H7 (cell line): Measurements from ENCODE around the gene TCF15. TPM values are rescaled to one million over a fixed set of nuclear protein-coding genes. Genes with fewer than 3 reads are reported as not detected.
"Not testable (repeated sequence)": the region's sequence is repeated elsewhere in the genome, so short reads cannot be mapped to it uniquely, and the experiment has no call there.

Experiments used
- DNase-seq: peaks from one replicate; pipeline ENCODE4 v3.0.0; 2012
- H3K27me3 ChIP-seq: 2 replicates; pipeline ENCODE4 v1.6.0; 2011; ENCODE audit warnings: mild to moderate bottlenecking, low read length; ENCODE audit not compliant: control insufficient read depth, insufficient read depth
- H3K36me3 ChIP-seq: replicated peaks from 2 replicates; pipeline ENCODE4 v1.5.1; 2011; ENCODE audit warnings: low read length; ENCODE audit not compliant: control insufficient read depth, insufficient read depth
- H3K4me3 ChIP-seq: 2 replicates; pipeline ENCODE4 v1.5.1; 2011; ENCODE audit warnings: low read depth, mild to moderate bottlenecking, control low read depth, low read length, moderate library complexity; ENCODE audit not compliant: insufficient read depth
- total RNA-seq: library from RNA; depleted of rRNA; stranded (reverse); fragments of >200 nt; shearing (Covaris generic); gene quantifications from 2 replicates; pipeline ENCODE4 v1.2.3, GENCODE V29; 2014

Gene TCF15
- total RNA-seq, 1 experiment from 2014 or later = 5.1 TPM

- DNase-seq = no peak
- peaks cover 25% of the 10 kb centered on the region for H3K36me3 ChIP-seq
- H3K4me3 ChIP-seq = no peak overlapping the region
- H3K27me3 ChIP-seq = no peaks in the 10 kb centered on the region
Measured at GRCh38 chr20:646868-647233, 36.7 kb upstream of the TCF15 start.

GRCh38 chr20:646107-646867 is 36.2 kb upstream of the TCF15 start:
- DNase-seq = no peak
- Histone ChIP-seq H3K36me3 (peaks cover 25% of the 10 kb centered on the region), H3K4me3 (no peak overlapping the region), H3K27me3 (no peaks in the 10 kb centered on the region)

- Histone ChIP-seq H3K27me3 (no peaks in the 10 kb centered on the region), H3K4me3 (no peak overlapping the region), H3K36me3 (peaks cover 20% of the 10 kb centered on the region)
- peak; percentile 95 for DNase-seq
Measured at GRCh38 chr20:645318-646106, 35.4 kb upstream of the TCF15 start.

- H3K4me3 ChIP-seq = no peak overlapping the region
- H3K27me3 ChIP-seq = no peaks in the 10 kb centered on the region
- H3K36me3 ChIP-seq = peaks cover 15% of the 10 kb centered on the region
- no peak for DNase-seq
Measured at GRCh38 chr20:644692-645317, 34.7 kb upstream of the TCF15 start.

GRCh38 chr20:642398-643174 is 32.5 kb upstream of the TCF15 start:
- Histone ChIP-seq H3K36me3 (peaks cover 5% of the 10 kb centered on the region), H3K4me3 (no peak overlapping the region), H3K27me3 (no peaks in the 10 kb centered on the region)
- DNase-seq = peak; percentile 89

GRCh38 chr20:642013-642397 is 31.9 kb upstream of the TCF15 start:
- DNase-seq, H3K36me3 ChIP-seq, H3K4me3 ChIP-seq, H3K27me3 ChIP-seq: not testable (repeated sequence)

- Histone ChIP-seq H3K36me3 (no peaks in the 10 kb centered on the region), H3K27me3 (no peaks in the 10 kb centered on the region), H3K4me3 (no peak overlapping the region)
- peak; percentile 83 for DNase-seq
Measured at GRCh38 chr20:641516-641875, 31.4 kb upstream of the TCF15 start.

GRCh38 chr20:640674-641515 is 30.8 kb upstream of the TCF15 start:
- Histone ChIP-seq H3K27me3 (no peaks in the 10 kb centered on the region), H3K36me3 (no peaks in the 10 kb centered on the region), H3K4me3 (no peak overlapping the region)
- peak; percentile 49 for DNase-seq

GRCh38 chr20:638579-638978 is 28.5 kb upstream of the TCF15 start:
- Histone ChIP-seq H3K27me3 (0 out of 2 replicates have a peak, but pooled peaks cover 1% of the 10 kb centered on the region), H3K36me3 (no peaks in the 10 kb centered on the region), H3K4me3 (no peak overlapping the region)
- DNase-seq = no peak

GRCh38 chr20:637559-637958 is 27.4 kb upstream of the TCF15 start:
- H3K4me3 ChIP-seq = no peak overlapping the region
- no peak for DNase-seq
- no peaks in the 10 kb centered on the region for H3K36me3 ChIP-seq
- H3K27me3 ChIP-seq = 0 out of 2 replicates have a peak, but pooled peaks cover 1% of the 10 kb centered on the region

- Histone ChIP-seq H3K36me3 (no peaks in the 10 kb centered on the region), H3K27me3 (0 out of 2 replicates have a peak, but pooled peaks cover 1% of the 10 kb centered on the region), H3K4me3 (no peak overlapping the region)
- DNase-seq = no peak
Measured at GRCh38 chr20:635893-636338, 25.8 kb upstream of the TCF15 start.

GRCh38 chr20:635028-635892 is 25.2 kb upstream of the TCF15 start:
- DNase-seq = peak; percentile 30

More at GRCh38 chr20:635028-635892, 25.2 kb upstream of the TCF15 start:
- Histone ChIP-seq H3K27me3 (0 out of 2 replicates have a peak, but pooled peaks cover 1% of the 10 kb centered on the region), H3K36me3 (no peaks in the 10 kb centered on the region), H3K4me3 (no peak overlapping the region)
